Heart left ventricle (tissue), 16 donors: ENCODE data around the gene SLC35D3. TPM values are rescaled to one million over a fixed set of nuclear protein-coding genes. Genes with fewer than 3 reads are reported as not detected.
"Not testable (repeated sequence)": the region's sequence is repeated elsewhere in the genome, so short reads cannot be mapped to it uniquely, and the experiment has no call there.

Experiments used
- ATAC-seq, 4 donors: fragments of 200-7000 bp; cut with Tn5 transposase; one replicate each; pipeline ENCODE4 v1.9.1; 2020 to 2022; ENCODE audit warnings: moderate library complexity in 4 of 4, mild to moderate bottlenecking in 3 of 4, moderate number of reproducible peaks in 1 of 4
- DNase-seq, 5 donors: peaks; one replicate each; pipeline ENCODE4 v3.0.0-alpha.2; 2020
- H3K27ac ChIP-seq, 12 donors: fragments of 200-600 bp; sonication (generic) in 4 of 12; one replicate each; pipeline versions ENCODE4 v1.5.0 to v1.8.0; 2016 to 2022; ENCODE audit warnings: mild to moderate bottlenecking in 2 of 12
- H3K27me3 ChIP-seq, 9 donors: fragments of 200-600 bp; sonication (generic) in 2 of 9; one replicate each; pipeline versions ENCODE4 v1.5.1 to v1.8.0; 2016 to 2022; ENCODE audit warnings: mild to moderate bottlenecking in 3 of 9
- H3K36me3 ChIP-seq, 9 donors: fragments of 200-600 bp; sonication (generic) in 2 of 9; one replicate each; pipeline versions ENCODE4 v1.5.0 to v1.8.0; 2018 to 2022; ENCODE audit warnings: mild to moderate bottlenecking in 2 of 9
- H3K4me1 ChIP-seq, 12 donors: fragments of 200-600 bp; sonication (generic) in 4 of 12; one replicate each; pipeline versions ENCODE4 v1.5.0 to v1.8.0; 2016 to 2022; ENCODE audit warnings: mild to moderate bottlenecking in 3 of 12
- H3K4me3 ChIP-seq, 12 donors: fragments of 200-600 bp; sonication (generic) in 4 of 12; one replicate each; pipeline versions ENCODE4 v1.5.0 to v1.8.0; 2017 to 2022; ENCODE audit warnings: mild to moderate bottlenecking in 9 of 12, moderate library complexity in 4 of 12
- H3K9me3 ChIP-seq, 12 donors: fragments of 200-600 bp; sonication (generic) in 4 of 12; one replicate each; pipeline versions ENCODE4 v1.5.0 to v1.8.0; 2016 to 2022; ENCODE audit warnings: mild to moderate bottlenecking in 1 of 12
- CTCF ChIP-seq, 12 donors: fragments of 200-600 bp; sonication (generic) in 4 of 12; IDR thresholded peaks; one replicate each; pipeline versions ENCODE4 v1.5.0 to v1.8.0; 2018 to 2022; ENCODE audit warnings: antibody characterized with exemption in 12 of 12, mild to moderate bottlenecking in 5 of 12
- POLR2A ChIP-seq, 2 donors: fragments of 450-650 bp; IDR thresholded peaks; one replicate each; pipeline ENCODE4 v1.6.1; 2017; ENCODE audit warnings: antibody characterized with exemption in 2 of 2, mild to moderate bottlenecking in 2 of 2, moderate library complexity in 2 of 2
- WGBS, 4 donors: extraction: QIAGEN DNeasy Blood & Tissue Kit in 2 of 4; methylation state at CpG; one replicate each; pipeline versions ENCODE4 v1.1.5 to v1.1.7; 2013 to 2018; 5-methylcytosine and 5-hydroxymethylcytosine counted together
- intact Hi-C, 10 donors: fragments of 100-400 bp; cut with DNase I; formaldehyde crosslinking; loops; one replicate each; pipeline versions ENCODE4 v1.11.1 to v1.14.2; 2022
- polyA plus RNA-seq, 2 donors: library from polyadenylated mRNA; stranded (reverse); fragments of 200-250 nt; gene quantifications; one replicate each; pipeline ENCODE4 v1.2.3, GENCODE V29; 2013
- total RNA-seq, 9 donors: library from RNA; depleted of rRNA in 2 of 9; stranded (reverse); fragments of >200 nt in 2 of 9; fragmentation: NEBNext Ultra II Directional in 3 of 9; extraction: Animal tissue kit (Norgen Biotek cat#: 25700) in 3 of 9; gene quantifications; one replicate each; pipeline versions ENCODE4 v1.1.0 to v1.2.4, GENCODE V29; 2016 to 2023
- donor health status: ischemic (EF 13 %, LVEDD 7.1; RV severe dilation, severe dysfunction).
- donor health status: healthy with polysubstance abuse.
- donor health status: DM: no; HTN: yes; CAD: no.
- donor health status: DM: no; HTN: no; CAD: no.
- donor health status: ischemic (EF 25% LVEDD 6.9; RV normal size, moderate dysfunction).
- donor health status: ischemic (EF 25% LVEDD 5.7; RV mildly dilated, moderate dysfunction).
- donor health status: healthy.
- donor health status: DM: yes; HTN: yes; CAD: no.
- donor health status: ischemic (EF 35%, LVEDD 5.7; RV mildly dilated, moderate dysfunction).
- donor health status: nonischemic (EF 11% LVEDD 7.7; RV severe dilation, severe dysfunction).
- donor health status: DM: yes; HTN: yes; CAD: no.
- donor health status: PGD.
- donor health status: ischemic (EF 29% LVEDD 5.4; RV normal size, mild dysfunction).
- donor health status: nonischemic (EF 23%, LVEDD 6.1; RV moderate dilation, normal function).

Gene SLC35D3
- total and polyA plus RNA-seq, 11 donors, result 0.03 to 0.16 TPM; not detected in 9

DNA sequence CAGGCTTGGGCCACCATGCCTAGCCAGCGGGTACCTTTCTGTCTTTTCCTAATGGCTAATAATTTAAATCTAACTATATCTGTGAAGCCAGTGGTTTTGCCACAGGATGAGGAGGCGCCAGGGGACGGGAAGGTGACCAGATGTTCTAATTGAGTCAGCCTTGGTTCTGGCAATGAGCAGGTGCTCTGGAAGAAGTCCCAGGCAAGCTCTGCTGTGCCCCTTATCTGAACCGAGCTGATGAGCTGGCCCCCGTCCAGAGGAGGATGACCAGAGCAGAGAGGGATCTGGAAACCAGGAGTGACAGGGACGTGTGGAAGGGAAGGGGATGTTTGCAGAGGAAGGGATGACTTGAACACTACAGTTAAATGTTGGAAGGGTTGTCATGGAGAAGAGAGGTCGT lies 46.7 kb downstream of the SLC35D3 start:
- Histone ChIP-seq H3K9me3 (no peaks in the 10 kb centered on the region), H3K27me3 (peaks cover 0 to 5% (median 0%) of the 10 kb centered on the region in 9 donors), H3K4me3 (no peak overlapping the region), H3K4me1 (peaks cover 0 to 14% (median 1%) of the 10 kb centered on the region in 12 donors), H3K27ac (peak overlapping the region in 8 of 12 donors; percentile 34 to 79 (median 59)), H3K36me3 (no peaks in the 10 kb centered on the region)
- DNase-seq (peak; percentile 53 to 91 (median 75)), ATAC-seq (peak; percentile 73 to 88 (median 78))
- intact Hi-C loops, result loop anchor here in 8 of 10 donors (1.0 to 10.0 kb wide), 7 partner anchors 40 to 676 kb away; no protein-coding TSS in a partner anchor
- 26 to 30% (median 29%) methylated on average over 7 of the region's 7 CpGs for WGBS, 4 donors
- TF ChIP-seq POLR2A (IDR thresholded peaks at IDR 0.05) (no peak), CTCF (IDR thresholded peaks at IDR 0.05) (no peak)

DNA sequence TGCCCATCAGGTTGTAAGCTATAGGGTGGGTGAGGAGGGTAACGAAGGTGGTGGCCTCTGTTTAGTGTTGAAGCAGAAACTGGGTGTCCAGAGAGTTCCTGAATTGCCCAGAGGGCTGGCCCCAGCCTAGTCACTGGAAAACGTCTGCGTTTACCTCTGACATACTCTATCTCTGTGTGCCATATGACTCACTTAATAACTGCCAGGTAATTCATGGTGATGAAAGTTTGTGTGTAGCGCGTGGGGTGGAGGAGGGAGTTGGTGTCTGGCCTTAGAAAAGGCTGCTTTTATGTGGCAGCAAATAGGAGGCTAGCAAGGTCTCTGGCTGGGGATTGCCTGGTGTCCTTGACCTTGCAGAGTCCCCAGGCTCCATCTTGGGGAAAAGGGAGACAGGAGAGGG lies 47.3 kb downstream of the SLC35D3 start:
- no peak for TF ChIP-seq CTCF (IDR thresholded peaks at IDR 0.05)
- TF ChIP-seq POLR2A (IDR thresholded peaks at IDR 0.05), result no peak
- H3K27me3 ChIP-seq, result peaks cover 0 to 5% (median 0%) of the 10 kb centered on the region in 9 donors
- ATAC-seq (peak in 3 of 4 donors; percentile 59 to 67 (median 65)), DNase-seq (peak in 2 of 5 donors; percentile 39 to 44)
- peak overlapping the region in 8 of 12 donors; percentile 34 to 79 (median 59) for H3K27ac ChIP-seq
- WGBS, 4 donors, result 49 to 72% (median 56%) methylated on average over 5 of the region's 5 CpGs
- no peaks in the 10 kb centered on the region for H3K36me3 ChIP-seq
- intact Hi-C loops, result loop anchor here in 8 of 10 donors (2.0 to 10.0 kb wide), 6 partner anchors 43 to 675 kb away; no protein-coding TSS in a partner anchor
- no peaks in the 10 kb centered on the region for H3K9me3 ChIP-seq
- H3K4me1 ChIP-seq, result peaks cover 0 to 15% (median 0%) of the 10 kb centered on the region in 12 donors
- no peak overlapping the region for H3K4me3 ChIP-seq

GRCh38 chr6:136969930-136970329 lies 47.8 kb downstream of the SLC35D3 start:
- H3K4me3 ChIP-seq, result no peak overlapping the region
- intact Hi-C loops, result loop anchor here in 8 of 10 donors (2.0 to 10.0 kb wide), 6 partner anchors 42 to 675 kb away; no protein-coding TSS in a partner anchor
- H3K27ac ChIP-seq, result peak overlapping the region in 8 of 12 donors; percentile 34 to 79 (median 59)
- ATAC-seq (no peak), DNase-seq (no peak)
- H3K4me1 ChIP-seq, result peaks cover 0 to 15% (median 0%) of the 10 kb centered on the region in 12 donors
- H3K27me3 ChIP-seq, result peaks cover 0 to 5% (median 0%) of the 10 kb centered on the region in 9 donors
- H3K36me3 ChIP-seq, result no peaks in the 10 kb centered on the region
- no peaks in the 10 kb centered on the region for H3K9me3 ChIP-seq
- 93 to 95% (median 94%) methylated on average over 4 of the region's 4 CpGs for WGBS, 4 donors
- no peak for TF ChIP-seq CTCF (IDR thresholded peaks at IDR 0.05)
- TF ChIP-seq POLR2A (IDR thresholded peaks at IDR 0.05), result no peak

DNA sequence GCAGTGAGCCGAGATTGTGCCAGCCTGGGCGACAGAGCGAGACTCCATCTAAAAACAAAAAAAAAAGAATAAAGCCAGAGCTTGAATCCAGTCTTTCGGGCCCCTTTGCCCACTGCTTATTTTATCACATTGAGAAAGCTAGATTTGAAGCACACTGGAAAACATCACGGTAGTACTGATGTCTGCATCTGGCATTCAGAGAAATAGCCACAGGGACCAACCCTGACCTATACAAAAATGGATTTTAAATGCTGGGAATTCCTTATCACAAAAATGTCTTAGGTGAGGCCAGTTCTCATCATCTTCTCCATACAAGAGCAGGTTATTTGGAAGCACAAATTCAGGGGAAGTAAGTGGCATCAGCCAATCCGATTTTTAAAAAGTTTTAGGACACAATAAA lies 49.5 kb downstream of the SLC35D3 start:
- H3K36me3 ChIP-seq, result no peaks in the 10 kb centered on the region
- H3K4me3 ChIP-seq, result no peak overlapping the region
- peaks cover 0 to 5% (median 0%) of the 10 kb centered on the region in 9 donors for H3K27me3 ChIP-seq
- 89 to 92% (median 90%) methylated on average over 6 of the region's 6 CpGs for WGBS, 4 donors
- TF ChIP-seq POLR2A (IDR thresholded peaks at IDR 0.05) (no peak), CTCF (IDR thresholded peaks at IDR 0.05) (no peak)
- peaks cover 0 to 15% (median 0%) of the 10 kb centered on the region in 12 donors for H3K4me1 ChIP-seq
- H3K9me3 ChIP-seq, result no peaks in the 10 kb centered on the region
- no peak overlapping the region for H3K27ac ChIP-seq
- intact Hi-C loops, result no loop called here
- DNase-seq, result no peak
- ATAC-seq, result no peak

DNA sequence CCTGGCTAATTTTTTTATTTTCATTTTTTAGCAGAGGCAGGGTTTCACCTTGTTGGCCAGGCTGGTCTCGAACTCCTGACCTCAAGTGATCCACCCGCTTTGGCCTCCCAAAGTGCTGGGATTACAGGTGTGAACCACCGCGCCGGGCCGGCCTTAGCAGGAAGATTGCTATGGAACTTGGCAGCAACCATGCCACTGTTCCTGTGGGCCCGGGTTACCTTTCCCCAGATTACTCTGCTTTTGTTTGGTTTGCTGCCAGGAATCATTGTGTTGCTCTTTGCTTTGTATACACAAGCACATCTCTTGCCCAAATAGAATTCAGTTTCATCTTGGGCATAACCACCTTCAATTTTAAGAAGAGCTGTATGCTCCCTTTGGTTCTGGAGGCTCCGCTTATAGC lies 51.7 kb downstream of the SLC35D3 start:
- H3K36me3 ChIP-seq, DNase-seq, H3K27me3 ChIP-seq, intact Hi-C loops, H3K27ac ChIP-seq, H3K4me3 ChIP-seq, H3K9me3 ChIP-seq, ATAC-seq: not testable (repeated sequence)
- H3K4me1 ChIP-seq, result peaks cover 0 to 10% (median 0%) of the 10 kb centered on the region in 12 donors
- WGBS, 4 donors, result 66 to 80% (median 76%) methylated on average over 8 of the region's 8 CpGs
